Inferior parietal cortex (tissue), 1 donor: ENCODE data around the gene RGS7.
"Not testable (repeated sequence)": the region's sequence is repeated elsewhere in the genome, so short reads cannot be mapped to it uniquely, and the experiment has no call there.

ENCODE experiments used
- DNase-seq: peaks from one replicate; pipeline ENCODE4 v3.0.0-alpha.2; 2016; ENCODE audit errors: extremely low spot score

Gene RGS7

DNA sequence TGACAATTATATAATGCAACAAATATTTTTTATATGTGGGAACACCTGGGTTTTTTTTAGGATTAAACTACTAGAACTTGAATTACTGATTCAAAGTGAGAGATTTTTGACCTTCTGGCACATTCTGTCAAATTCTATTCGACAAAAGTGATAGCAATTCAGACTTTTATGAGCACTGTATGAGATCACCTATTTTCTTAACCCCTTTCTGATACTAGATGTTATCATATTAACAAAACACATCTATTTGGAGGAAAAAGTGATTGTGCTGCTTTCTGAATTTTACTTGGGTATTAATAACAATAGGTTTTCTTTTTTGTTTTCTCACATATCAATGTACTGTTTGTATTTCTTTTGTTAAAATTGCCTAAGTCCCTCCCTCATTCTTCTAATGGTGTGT lies 570.1 kb downstream of the RGS7 start:
- no peak for DNase-seq

DNA sequence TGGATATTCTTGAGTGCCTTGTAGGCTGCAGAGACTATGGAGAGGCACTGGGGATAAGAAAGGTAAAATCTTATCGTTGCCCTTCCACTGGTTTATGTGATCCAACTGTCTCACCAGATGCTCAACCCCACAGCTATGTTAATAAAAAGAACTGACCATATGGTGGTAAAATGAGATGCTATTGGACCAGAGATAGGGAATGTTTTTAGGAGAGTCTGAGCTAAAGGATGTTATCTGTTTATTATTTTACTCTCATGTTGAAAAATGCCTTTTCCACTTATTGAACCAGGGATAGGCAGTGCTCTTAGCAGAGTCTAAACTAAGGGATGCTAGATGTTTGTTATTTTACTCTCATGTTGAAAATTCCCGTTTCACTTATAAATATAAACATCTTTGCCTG lies 572.2 kb downstream of the RGS7 start:
- DNase-seq = no peak

DNA sequence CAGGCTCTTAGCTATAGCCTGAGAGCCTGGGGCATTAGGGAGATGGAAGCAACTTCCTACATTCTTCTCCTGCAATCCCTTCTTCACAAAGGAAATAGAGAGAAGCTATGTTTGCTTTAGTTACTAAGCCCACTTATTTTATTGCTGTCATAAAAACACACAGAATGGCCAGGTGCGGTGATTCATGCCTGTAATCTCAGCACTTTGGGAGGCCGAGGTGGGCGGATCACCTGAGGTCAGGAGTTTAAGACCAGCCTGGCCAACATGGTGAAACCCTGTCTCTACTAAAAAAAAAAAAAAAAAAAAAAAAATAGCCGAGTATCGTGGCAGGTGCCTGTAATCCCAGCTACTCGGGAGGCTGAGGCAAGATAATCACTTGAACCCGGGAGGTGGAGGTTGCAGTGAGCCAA lies 573.3 kb downstream of the RGS7 start:
- DNase-seq = not testable (repeated sequence)

DNA sequence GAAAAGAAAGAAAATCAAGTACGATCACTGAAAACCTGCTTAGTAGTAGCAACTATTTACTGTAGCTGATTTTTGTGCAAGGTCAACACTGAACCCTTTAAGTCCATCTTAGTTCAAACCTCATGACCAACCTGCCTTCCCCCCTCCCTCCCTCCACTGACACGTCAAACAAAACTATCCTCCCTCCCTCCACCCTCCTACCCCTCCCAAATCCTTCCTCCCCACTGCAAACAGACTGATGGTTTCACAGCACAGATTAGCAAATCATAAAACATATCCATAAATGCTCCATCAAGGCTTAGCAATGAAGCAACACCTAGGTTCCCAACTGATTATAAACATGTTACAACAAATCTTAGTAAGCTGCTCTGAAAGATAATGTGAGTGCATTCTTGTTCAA lies 580.8 kb downstream of the RGS7 start:
- DNase-seq = no peak

DNA sequence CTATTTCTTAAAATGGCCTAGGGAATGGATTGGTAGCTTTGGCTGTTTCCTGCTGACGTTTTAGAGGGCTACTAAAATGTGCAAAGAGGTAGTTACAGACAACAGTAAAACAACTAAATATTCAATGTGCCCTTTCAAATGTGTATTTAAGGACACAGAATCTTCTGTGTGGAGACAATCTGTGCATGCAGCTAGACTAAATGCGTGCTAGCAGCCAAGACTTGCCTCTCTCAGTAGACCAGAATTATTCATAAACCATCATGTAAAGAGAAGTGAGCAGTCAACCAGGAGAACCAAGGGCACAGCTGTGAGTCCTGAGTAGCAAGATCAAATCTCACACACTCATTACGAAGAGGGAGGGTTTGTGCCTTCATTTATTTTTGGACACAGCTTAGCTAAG lies 584.9 kb downstream of the RGS7 start:
- no peak for DNase-seq

DNA sequence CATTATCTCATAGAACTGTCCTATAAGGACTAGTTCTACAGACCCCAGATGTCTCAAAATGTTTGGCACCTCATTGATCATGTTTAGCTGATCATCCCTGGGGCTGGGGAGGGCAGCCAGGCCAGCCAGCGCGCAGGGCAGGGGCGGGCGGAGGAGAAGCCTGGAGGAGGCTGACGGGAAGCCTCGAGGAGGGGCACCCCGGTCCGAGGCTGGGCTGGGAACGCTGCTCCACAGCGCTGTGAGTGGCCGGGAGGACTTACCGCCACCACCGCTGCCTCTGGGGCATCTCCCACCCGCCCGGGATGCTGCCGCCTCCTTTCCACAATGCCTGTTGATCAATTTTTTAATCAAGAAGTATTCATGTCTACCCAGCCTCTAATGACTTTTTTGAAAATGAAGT lies 585.6 kb downstream of the RGS7 start:
- no peak for DNase-seq

DNA sequence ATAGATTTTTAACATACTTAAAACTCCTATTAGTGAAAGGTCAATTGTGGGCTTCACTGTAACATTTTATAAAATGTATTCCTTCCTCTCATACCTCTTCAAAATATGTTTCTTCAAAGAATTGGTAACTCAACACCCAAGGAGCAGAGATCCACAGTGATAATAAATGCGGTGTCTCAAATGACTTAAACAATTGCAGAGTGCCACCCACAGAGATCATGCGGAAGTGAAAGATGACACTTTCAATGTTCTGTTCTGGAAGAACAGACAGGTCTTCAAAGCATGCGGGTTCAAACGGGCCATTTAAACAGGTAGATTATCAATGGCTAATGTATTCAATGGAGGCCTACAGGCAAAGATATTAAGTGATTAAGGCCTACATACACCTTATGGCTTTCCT lies 588.0 kb downstream of the RGS7 start:
- DNase-seq = no peak

DNA sequence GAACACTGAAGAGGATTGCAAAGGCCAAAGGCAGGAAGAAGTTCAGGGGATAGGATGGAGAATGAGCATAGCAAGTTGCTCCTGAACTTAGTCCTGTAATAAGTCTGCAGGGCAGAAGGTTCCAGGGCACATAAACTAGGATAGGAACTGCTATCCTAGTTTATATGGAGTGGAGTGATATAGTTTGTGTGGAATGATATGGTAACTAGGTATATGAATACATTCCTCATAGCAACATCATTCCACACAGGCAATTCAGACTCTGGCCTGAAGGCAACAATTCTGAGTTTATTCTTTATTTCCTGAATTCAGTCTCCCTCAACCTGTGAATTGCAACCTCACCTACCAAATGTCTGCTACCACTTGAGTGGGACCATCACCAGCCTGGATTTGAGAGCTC lies 590.2 kb downstream of the RGS7 start:
- no peak for DNase-seq

DNA sequence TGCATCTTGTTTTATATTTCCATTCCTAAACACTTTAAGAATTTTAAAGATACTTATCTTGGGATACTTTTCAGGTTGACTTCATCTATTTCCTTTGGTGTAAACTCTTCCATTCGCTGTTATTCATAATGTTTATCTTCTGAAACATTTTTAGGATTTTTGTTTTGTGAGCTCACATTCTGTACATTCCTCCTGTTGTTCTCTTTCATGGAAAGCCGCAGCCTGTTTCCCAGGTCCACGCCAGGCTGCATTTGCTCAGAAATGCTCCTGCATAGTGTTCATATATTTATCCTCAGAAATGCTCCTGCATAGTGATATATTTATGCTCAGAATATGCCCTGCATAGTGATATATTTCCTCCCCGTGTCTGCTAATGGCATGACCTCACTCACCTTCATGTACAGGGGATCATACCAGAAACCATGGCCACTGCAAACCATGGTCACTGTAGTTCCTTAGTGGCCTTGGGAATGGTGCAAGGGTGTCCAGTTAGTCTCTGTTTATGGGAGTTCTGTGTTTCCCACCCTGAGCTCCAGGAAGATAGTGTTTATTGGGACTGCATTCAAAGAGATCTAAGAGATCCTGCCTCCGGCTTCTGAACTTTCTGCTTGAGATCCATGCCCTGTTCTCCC lies 591.2 kb downstream of the RGS7 start:
- no peak for DNase-seq

DNA sequence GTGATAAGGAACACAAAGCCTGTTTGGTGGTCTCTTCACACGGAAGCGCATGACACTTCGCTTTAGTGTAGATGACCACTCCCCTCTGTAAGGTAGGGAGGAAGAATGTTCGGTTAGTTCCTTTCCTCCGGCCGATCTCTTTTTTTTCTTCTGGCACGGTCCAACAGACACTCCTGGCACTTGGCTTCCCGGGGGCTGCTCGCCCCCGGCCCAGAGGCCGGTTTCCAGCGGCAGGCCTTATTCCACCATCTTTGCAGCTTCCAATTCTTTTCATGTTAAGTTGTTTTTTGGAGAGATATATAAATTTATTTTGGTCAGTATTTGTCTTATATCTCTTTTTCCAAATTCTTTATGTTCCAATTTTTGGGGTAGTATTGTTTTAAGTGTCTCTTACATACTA lies 593.2 kb downstream of the RGS7 start:
- DNase-seq = no peak

DNA sequence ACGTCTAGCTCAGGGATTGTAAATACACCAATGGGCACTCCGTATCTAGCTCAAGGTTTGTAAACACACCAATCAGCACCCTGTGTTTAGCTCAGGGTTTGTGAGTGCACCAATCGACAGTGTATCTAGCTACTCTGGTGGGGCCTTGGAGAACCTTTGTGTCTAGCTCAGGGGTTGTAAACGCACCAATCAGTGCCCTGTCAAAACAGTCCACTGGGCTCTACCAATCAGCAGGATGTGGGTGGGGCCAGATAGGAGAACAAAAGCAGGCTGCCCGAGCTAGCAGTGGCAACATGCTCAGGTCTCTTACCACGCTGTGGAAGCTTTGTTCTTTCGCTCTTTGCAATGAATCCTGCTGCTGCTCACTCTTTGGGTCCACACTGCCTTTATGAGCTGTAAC lies 593.9 kb downstream of the RGS7 start:
- not testable (repeated sequence) for DNase-seq

DNA sequence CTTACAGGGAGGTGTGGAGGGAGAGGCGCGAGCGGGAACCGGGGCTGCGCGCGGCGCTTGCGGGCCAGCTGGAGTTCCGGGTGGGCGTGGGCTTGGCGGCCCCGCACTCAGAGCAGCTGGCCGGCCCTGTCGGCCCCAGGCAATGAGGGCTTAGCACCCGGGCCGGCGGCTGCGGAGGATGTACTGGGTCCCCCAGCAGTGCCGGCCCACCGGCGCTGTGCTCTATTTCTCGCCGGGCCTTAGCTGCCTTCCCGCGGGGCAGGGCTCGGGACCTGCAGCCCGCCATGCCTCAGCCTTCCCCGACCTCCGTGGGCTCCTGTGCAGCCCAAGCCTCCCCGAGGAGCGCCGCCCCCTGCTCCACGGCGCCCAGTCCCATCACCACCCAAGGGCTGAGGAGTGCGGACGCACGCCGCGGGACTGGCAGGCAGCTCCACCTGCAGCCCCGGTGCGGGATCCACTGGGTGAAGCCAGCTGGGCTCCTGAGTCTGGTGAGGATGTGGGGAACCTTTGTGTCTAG lies 594.5 kb downstream of the RGS7 start:
- DNase-seq = not testable (repeated sequence)

DNA sequence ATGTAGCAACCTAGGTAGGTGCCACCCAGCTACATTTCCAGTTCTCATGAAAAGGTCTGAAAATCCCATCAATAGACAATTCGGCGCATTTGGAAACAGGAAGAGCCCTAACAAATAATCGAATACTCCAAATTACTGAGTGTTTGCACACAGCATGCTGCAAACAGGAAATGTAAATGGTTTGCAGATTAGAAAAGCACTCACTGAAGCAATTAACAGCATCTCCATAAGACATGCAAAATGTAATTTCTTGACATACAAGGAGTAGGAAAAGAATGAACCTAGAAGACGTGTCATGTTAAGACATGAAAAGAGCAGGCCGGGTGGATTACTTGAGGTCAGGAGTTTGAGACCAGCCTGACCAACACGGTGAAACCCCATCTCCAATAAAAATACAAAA lies 598.2 kb downstream of the RGS7 start:
- not testable (repeated sequence) for DNase-seq

DNA sequence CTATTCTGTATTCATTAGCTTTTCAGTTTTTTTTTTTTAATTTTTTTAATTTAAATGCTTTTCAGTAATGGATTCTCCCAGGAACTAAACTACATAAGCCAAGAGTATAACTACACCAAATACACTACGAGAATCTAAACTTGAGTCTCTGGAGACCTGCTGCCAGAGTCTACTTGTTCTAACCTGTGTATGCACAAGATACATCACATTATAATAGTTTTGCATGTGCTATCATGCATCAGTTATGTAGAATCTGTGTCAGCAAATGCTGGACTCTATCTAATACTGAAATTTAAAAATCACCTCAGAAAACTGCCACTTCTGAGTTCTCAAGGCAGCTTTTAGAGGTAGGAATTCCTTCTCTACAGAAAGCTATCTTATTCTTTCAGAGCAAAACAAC lies 598.7 kb downstream of the RGS7 start:
- DNase-seq = no peak

DNA sequence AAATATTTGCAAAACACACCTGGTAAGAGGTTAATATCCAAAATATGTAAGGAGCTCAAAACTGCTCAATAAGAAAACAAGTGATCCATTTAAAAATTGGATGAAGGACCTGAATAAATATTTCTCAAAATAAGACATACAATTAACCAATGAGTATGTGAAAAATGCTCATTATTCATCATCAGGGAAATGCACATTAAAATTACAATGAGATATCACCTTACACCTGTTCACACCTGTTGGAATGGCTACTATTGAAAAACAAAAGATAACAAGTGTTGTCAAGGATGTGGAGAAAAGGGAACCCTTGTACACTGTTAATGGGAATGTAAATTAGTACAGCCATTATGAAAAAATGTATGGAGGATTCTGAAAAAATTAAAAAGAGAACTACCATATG lies 609.1 kb downstream of the RGS7 start:
- no peak for DNase-seq

DNA sequence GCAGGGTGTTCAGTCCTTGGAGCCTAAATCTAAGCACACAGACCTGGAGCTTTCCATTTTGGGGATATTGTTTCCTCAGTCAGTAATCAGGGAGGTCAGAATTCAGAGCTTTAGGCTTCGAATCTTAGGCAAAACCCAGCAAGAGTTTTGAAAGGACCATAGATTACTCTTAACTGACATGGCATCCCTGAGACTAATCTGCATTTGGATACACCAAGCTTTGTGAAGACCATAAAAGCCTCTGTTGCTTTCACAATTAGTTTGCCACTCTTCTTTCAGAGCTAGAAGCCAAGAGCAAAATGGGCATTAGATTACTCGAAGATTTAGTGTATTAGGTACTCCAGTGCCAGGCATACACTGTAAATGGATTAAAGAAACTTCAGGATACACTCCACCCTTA lies 613.3 kb downstream of the RGS7 start:
- DNase-seq = no peak

DNA sequence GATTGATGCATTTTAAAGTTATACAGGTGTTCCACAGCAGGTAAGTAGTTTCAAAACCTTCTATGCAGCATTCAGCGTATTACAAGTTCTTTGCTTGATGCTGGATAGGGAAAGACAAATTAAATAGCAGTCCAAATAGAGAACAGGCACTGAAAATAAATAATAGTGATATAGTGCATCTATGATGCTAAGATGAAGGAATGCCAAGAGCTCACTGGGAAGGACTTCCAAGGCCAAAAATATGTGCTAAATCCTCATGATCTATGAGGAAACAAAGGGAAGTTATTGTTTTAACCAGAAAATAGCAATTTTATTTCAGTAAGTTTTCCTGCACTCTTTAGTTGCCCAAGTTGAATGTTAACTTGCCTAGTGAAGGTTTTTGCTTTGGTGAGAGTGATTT lies 617.3 kb downstream of the RGS7 start:
- no peak for DNase-seq

DNA sequence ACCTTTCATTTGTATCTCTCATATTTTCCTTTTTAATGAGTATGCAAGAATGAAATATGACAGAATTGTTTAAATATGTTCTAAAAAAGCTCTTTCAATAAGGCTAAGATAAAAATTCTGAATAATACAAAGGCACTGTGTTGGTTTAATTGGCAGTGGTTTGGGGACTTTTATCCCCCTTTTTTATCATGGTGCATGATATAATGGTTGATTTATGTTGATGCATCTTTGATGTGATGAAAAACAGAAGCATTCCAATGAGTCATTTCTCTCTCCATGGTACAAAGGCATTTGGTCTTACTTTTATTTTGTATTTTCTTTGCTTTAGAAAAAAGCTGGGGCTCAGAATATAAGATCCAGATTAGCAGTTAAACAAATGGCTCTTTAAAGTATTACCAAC lies 617.9 kb downstream of the RGS7 start:
- DNase-seq = no peak

DNA sequence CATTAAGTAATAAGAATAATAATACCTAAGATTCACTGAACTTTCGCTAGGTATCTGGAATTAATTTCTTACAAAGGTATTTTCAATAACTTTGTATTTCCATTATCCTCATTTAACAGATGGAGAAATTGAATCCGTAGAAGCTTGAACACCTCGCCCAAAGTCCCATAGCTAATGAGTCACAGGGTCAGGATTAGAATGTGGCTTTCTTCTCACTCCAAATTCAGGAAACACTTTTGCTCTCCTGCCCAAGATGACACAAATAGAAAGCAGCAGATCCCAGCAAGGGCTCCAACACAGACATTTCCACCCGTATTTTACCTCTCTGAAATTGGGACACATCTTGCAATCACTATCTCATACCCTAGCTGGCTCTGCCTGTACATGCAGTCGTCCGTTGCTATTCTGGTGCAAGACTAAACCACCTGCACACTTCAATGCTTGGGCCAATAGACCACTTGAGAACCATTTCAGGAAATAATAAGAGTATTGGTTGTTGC lies 619.2 kb downstream of the RGS7 start:
- no peak for DNase-seq

DNA sequence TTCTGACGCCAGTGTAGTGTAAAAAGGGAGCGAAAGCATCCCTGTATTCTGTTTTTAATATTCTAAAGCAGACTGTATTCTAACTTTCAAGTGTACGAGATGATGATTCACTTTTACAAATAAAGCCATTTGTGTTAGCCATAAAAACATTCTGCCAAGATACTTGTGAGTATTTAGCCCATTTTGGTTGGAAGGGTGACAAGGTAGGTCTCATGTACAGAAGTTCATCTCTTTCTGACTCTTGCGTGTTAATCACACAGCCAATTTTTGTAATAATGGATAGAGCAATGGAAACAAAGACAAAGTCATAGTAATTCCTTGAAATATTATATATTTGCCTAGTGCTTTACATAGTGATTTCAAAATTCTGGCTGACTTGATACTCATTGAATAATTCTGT lies 619.7 kb downstream of the RGS7 start:
- no peak for DNase-seq

DNA sequence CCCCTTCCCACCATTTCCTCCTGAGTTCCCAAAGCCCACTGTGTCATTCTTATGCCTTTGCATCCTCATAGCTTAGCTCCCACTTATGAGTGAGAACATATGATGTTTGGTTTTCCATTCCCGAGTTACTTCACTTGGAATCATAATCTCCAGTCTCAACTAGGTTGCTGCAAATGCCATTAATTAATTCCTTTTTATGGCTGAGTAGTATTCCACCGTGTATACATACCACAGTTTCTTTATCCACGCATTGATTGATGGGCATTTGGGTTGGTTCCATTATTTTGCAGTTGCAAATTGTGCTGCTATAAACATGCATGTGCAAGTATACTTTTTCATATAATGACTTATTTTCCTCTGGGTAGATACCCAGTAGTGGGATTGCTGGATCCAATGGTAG lies 622.3 kb downstream of the RGS7 start:
- not testable (repeated sequence) for DNase-seq

DNA sequence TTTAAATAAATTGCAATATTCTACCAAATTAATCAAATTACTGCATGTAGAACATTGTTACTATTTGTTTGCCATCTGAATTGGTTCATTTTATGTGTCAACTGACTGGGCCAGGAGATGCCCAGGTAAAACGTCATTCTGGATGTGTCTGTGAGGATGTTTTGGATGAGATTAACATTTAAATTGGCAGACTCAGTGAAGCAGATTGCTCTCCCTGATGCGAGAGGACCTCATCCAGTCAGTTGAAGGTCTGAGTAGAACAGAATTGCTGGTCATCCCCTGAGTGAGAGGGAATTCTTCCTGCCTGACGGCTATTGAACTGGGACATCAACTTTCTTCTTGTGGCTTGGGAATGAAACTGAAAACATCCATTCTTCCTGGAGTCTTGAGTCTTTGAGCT lies 623.0 kb downstream of the RGS7 start:
- no peak for DNase-seq

DNA sequence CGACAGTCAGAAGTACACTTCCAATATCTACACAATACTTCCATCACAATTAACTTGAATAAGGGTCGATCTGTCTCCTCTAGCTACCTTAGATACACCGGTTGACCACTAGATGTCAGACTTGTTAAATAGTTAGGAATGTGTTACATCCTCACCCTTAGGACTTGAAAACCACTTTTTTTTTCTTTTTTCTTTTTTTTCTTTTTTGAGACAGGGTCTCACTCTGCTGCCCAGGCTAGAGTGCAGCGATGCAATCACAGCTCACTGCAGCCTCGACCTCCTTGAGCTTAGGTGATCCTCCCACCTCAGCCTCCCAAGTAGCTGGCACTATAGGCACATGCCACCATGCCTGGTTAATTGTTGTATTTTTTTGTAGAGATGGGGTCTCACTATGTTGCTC lies 624.6 kb downstream of the RGS7 start:
- DNase-seq = peak; percentile 74
